Astrocyte of the cerebellum (primary cell): Measurements from ENCODE around the gene RP2.

Source experiments
- DNase-seq: peaks from one replicate; pipeline ENCODE4 v3.0.0-alpha.2; 2011; ENCODE audit warnings: low read depth
- H3K4me3 ChIP-seq: 2 replicates; pipeline ENCODE4 v1.5.1; 2011; ENCODE audit warnings: mild to moderate bottlenecking, low read depth, low read length, moderate library complexity
- in situ Hi-C: cut with HindIII; loops from 2 replicates; pipeline ENCODE4 v1.10.0; 2017; ENCODE audit warnings: low sequenced_read_pairs
- TF ChIP-seq, protein P1 (sequence below): IDR thresholded peaks from 2 replicates; pipeline ENCODE4 v1.5.1; 2012; ENCODE audit warnings: low read length, low read depth, moderate library complexity, mild to moderate bottlenecking; ENCODE audit errors: missing control alignments

RP2 gene

DNA sequence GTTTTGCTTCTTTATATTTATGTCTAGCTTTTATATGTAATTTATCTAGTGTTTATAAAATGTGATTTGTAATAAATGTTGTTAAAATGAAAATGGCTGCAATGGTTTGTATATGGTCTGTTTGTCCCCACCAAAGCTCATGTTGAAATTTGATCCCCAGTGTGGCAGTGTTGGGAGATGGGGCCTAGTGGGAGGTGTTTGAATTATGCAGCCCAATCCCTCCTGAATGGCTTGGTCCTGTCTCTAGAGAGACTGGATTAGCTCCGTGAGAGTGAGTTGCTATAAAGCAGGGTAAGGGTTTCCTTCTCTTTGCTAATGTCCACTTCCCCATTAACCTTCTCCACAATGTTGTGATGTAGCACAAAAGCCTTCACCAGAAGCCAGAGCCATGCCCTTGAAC is 45.4 kb downstream of the RP2 start:
- H3K4me3 ChIP-seq, result no peak overlapping the region
- DNase-seq, result no peak
- in situ Hi-C loops, result no loop called here
- TF ChIP-seq, protein P1, sequence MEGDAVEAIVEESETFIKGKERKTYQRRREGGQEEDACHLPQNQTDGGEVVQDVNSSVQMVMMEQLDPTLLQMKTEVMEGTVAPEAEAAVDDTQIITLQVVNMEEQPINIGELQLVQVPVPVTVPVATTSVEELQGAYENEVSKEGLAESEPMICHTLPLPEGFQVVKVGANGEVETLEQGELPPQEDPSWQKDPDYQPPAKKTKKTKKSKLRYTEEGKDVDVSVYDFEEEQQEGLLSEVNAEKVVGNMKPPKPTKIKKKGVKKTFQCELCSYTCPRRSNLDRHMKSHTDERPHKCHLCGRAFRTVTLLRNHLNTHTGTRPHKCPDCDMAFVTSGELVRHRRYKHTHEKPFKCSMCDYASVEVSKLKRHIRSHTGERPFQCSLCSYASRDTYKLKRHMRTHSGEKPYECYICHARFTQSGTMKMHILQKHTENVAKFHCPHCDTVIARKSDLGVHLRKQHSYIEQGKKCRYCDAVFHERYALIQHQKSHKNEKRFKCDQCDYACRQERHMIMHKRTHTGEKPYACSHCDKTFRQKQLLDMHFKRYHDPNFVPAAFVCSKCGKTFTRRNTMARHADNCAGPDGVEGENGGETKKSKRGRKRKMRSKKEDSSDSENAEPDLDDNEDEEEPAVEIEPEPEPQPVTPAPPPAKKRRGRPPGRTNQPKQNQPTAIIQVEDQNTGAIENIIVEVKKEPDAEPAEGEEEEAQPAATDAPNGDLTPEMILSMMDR, result no peak

DNA sequence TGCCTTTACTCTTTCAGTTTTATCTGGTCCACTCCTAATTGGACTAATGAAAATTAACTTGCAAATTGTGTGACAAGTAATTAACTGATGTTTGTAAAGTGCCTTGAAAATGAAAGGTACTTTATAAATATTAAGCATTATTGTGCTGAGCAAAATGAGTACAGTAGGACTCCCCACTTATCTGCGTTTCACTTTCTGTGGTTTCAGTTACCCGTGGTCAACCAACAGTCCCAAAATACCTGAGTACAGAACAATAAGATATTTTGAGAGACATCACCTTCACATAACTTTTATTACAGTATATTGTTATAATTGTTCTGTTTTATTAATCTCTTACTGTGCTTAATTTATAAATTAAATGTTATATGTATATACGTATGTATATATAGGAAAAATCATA is 48.0 kb downstream of the RP2 start:
- TF ChIP-seq, protein P1, result no peak
- no peak overlapping the region for H3K4me3 ChIP-seq
- in situ Hi-C loops, result no loop called here

DNA sequence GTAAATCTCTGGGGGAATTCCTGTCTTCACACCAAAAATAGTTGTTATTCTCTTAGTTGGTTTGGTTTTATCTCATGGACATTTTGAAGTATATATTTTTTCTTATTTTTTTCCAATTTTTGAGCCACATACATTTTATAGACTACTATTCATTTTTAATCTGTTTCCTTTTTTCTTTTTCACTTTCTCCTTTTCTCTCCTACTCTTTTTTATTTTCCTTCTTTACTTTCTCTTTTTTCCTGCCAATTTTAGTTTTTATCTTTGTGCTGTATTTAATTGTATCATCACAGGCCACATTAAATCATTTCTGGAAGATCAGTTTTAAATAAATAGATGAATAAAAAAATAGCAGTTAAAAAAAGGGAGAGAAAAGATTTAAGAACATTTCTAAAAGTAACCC is 61.4 kb downstream of the RP2 start:
- no peak for DNase-seq
- no peak overlapping the region for H3K4me3 ChIP-seq
- TF ChIP-seq, protein P1, result no peak
- in situ Hi-C loops, result no loop called here

More for the DNA sequence above, 48.0 kb downstream of the RP2 start:
- no peak for DNase-seq

DNA sequence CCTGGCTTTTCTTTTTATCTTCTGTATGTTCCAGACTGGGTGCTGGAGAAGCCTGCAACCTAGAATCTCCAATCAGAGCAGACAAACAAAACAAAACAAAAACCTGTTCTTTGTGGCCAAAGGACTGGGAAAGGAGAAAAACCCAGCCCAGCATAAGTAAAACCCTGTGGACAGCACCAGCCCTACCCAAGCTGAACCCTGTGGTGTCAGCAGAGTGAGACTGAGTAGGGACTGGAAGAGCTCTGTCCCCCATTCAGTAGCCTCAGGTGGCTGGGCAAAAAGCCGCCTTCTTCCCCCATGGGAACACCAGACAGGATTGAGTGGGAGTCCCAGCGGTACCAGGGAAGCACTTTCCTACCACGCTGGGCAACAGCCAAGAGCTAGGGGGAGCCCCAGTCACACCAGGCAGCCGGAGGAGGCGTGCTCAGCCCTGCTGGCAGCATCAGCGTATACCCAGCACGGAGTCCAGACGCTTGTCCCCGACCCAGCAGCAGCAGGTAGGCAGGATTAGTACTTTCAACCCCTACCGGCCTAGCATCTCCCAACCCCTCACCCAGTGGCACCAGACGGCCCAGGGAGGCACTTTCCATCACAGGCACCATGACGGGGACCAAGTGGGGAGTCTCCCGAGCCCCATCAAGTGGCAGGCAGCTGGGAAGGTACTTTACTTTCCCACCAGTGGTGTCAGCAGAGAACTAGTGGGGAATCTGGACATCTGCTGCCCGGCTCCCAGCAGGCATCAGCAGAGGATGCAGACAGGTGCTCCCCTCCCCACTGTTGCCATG is 66.8 kb downstream of the RP2 start:
- in situ Hi-C loops, result no loop called here
- peak; percentile 38 for DNase-seq
- TF ChIP-seq, protein P1, result peak; percentile 60
- peak overlapping the region; percentile 41 for H3K4me3 ChIP-seq

DNA sequence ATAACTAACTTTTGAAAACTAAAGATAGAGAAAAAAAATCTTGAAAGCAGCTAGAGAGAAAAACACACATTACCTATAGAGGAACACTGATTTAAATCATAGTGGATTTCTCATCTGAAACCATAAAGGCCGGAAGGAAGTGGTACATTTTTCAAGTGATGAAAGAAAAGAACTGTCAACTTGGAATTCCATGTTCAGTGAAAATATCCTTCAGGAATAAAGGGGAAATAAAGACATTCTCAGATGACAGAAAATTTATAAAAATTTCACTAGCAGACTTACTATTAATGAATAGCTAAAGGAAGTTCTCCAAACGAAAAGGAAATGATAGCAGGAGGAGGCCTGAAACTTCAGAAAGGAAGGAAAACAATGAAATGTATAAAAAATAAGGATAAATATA is 67.8 kb downstream of the RP2 start:
- TF ChIP-seq, protein P1, result no peak
- in situ Hi-C loops, result no loop called here
- no peak overlapping the region for H3K4me3 ChIP-seq
- DNase-seq, result no peak

DNA sequence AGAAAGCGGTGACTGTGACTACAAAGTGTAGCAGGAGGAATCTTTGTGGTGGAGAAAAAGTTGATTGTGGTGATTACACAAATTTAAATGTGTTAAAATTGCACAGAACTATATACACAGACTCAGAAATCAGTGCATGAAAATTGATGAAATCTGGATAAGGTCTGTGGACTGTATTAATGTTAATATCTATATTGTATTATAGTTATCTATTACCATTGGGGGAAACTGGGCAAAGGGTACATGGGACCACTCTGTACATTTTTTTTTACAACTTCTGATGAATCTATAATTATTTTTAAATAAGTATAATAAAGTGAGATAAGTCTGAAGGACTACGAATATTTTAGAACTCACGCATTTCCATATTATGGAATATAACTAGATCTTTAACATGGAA is 73.6 kb downstream of the RP2 start:
- no peak for DNase-seq
- TF ChIP-seq, protein P1, result no peak
- in situ Hi-C loops, result no loop called here
- H3K4me3 ChIP-seq, result no peak overlapping the region
